ENCODE results near the gene HTR2C. TPM values are rescaled to one million over a fixed set of nuclear protein-coding genes. Genes with fewer than 3 reads are reported as not detected.

HTR2C gene
- total RNA-seq, 1 donor from 2014 or later, result 1.7 TPM

DNA sequence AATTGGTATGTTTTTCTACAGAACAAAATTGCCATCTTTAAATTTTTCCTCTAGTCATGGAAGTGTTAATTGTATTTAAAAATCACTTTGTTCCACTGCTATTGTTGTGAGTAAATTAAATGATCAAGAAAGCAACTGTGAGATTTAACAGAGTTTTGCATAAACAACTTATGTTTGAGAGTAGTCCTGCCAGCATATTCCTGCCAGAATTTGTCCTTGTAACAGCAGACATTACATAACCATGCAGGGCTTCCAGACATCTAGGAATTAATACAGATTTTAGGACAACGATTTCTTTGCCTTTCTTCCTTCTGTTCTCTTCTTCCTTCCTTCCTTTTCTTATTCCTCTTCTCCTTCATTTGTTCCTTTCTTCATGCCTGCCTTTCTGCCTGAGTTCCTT, 125.5 kb downstream of the HTR2C start:
- no peak for DNase-seq (ENCODE audit: extremely low spot score in 2 of 2)
- Histone ChIP-seq H3K4me1 (no peaks in the 10 kb centered on the region), H3K9me3 (no peaks in the 10 kb centered on the region), H3K27me3 (no peaks in the 10 kb centered on the region), H3K36me3 (no peaks in the 10 kb centered on the region), H3K27ac (no peak overlapping the region), H3K4me3 (no peak overlapping the region)
- intact Hi-C loops (cut with DNase I), result no loop called here
- TF ChIP-seq, protein P1, sequence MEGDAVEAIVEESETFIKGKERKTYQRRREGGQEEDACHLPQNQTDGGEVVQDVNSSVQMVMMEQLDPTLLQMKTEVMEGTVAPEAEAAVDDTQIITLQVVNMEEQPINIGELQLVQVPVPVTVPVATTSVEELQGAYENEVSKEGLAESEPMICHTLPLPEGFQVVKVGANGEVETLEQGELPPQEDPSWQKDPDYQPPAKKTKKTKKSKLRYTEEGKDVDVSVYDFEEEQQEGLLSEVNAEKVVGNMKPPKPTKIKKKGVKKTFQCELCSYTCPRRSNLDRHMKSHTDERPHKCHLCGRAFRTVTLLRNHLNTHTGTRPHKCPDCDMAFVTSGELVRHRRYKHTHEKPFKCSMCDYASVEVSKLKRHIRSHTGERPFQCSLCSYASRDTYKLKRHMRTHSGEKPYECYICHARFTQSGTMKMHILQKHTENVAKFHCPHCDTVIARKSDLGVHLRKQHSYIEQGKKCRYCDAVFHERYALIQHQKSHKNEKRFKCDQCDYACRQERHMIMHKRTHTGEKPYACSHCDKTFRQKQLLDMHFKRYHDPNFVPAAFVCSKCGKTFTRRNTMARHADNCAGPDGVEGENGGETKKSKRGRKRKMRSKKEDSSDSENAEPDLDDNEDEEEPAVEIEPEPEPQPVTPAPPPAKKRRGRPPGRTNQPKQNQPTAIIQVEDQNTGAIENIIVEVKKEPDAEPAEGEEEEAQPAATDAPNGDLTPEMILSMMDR (IDR thresholded peaks at IDR 0.05), result no peak
- TF ChIP-seq POLR2A (IDR thresholded peaks at IDR 0.05) (no peak), POLR2AphosphoS5 (IDR thresholded peaks at IDR 0.05; ENCODE audit: insufficient read depth in 1 of 2, low read depth in 1 of 2) (no peak)

DNA sequence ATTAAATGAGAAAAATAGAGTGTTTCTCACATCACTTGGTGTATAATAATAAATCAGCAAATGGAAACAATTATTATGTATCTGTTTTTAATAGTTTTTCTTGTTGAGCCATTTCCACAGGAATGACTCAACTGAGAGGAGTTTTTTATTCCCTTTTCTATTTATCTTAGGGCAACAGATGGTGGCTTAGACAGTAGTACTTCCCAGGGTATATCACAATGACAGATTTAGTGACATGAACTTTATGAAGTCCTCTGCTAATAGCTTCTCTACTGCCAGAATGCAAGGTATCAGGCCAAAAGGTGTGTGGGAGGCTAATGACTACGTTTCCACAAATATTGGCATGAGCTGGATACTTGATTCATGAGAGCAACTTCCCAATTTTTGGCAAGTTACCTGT, 126.7 kb downstream of the HTR2C start:
- Histone ChIP-seq H3K4me1 (no peaks in the 10 kb centered on the region), H3K9me3 (no peaks in the 10 kb centered on the region), H3K36me3 (no peaks in the 10 kb centered on the region), H3K4me3 (no peak overlapping the region), H3K27me3 (no peaks in the 10 kb centered on the region), H3K27ac (no peak overlapping the region)
- DNase-seq (ENCODE audit: extremely low spot score in 2 of 2), result no peak
- TF ChIP-seq POLR2AphosphoS5 (IDR thresholded peaks at IDR 0.05; ENCODE audit: insufficient read depth in 1 of 2, low read depth in 1 of 2), result no peak
- no peak for TF ChIP-seq POLR2A (IDR thresholded peaks at IDR 0.05)
- TF ChIP-seq, protein P1 (IDR thresholded peaks at IDR 0.05), result no peak
- intact Hi-C loops (cut with DNase I), result no loop called here

DNA sequence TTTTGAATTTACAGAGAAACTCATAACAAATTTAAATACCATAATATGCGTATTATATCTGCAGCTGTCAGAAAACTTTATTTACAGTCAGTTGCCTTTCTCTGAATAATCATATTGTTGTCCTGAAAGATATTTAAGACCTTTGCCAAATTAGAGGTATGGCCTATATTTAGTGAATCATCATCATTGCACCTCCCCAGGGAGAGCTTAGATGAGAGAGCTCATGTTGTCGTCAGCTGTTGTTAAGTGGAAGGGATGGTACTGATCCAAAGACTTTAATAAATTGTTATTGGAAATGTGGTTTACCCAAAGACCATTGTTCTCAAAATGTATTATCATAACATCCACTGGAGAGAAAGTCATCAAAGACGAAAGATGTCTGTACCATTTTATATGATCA, 128.6 kb downstream of the HTR2C start:
- TF ChIP-seq POLR2A (IDR thresholded peaks at IDR 0.05) (no peak), POLR2AphosphoS5 (IDR thresholded peaks at IDR 0.05; ENCODE audit: insufficient read depth in 1 of 2, low read depth in 1 of 2) (no peak)
- TF ChIP-seq, protein P1 (IDR thresholded peaks at IDR 0.05), result no peak
- H3K9me3 ChIP-seq, result no peaks in the 10 kb centered on the region
- no peaks in the 10 kb centered on the region for H3K4me1 ChIP-seq
- DNase-seq (ENCODE audit: extremely low spot score in 2 of 2), result no peak
- H3K4me3 ChIP-seq, result no peak overlapping the region
- no peak overlapping the region for H3K27ac ChIP-seq
- H3K27me3 ChIP-seq, result no peaks in the 10 kb centered on the region
- no peaks in the 10 kb centered on the region for H3K36me3 ChIP-seq
- intact Hi-C loops (cut with DNase I), result no loop called here

DNA sequence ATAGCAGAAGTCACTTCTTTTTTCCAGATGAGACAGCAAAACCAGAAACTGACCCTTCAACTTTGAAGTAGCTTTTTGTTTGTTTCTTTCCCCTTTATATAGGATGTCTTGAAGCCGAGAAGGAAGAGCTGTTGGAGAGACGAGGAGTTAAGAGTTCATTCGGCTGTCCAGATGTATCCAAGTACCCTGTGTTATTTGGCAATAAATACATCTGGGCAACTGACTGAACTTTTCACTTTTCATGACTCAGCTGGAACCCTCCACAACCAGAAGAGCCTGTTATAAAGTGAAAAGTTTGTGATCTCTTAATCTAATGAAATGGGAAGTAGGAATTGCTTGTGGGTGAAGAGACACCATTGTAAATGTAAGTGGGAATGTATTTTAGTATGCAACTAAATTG, 131.2 kb downstream of the HTR2C start:
- no peak overlapping the region for H3K4me3 ChIP-seq
- intact Hi-C loops (cut with DNase I), result no loop called here
- no peak for TF ChIP-seq POLR2A (IDR thresholded peaks at IDR 0.05)
- TF ChIP-seq POLR2AphosphoS5 (IDR thresholded peaks at IDR 0.05; ENCODE audit: insufficient read depth in 1 of 2, low read depth in 1 of 2), result no peak
- TF ChIP-seq, protein P1 (IDR thresholded peaks at IDR 0.05), result no peak

DNA sequence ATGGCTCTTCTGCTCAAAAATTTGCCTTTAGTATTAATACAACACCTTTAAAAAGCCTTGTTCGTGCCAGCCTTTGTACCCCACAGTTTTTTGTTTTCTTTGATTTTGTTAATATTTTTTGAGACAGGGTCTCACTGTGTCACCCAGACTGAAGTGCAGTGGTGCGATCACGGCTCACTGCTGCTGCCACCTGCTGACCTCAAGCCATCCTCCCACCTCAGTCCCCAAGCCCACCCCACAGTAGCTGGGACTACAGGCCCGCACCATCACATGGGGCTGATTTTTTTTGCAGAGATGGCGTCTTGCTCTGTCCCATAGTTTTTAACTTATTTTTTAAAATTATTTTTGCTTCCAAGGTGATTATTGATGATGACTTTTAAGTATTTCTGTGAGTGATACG, 134.0 kb downstream of the HTR2C start:
- H3K36me3 ChIP-seq, result no peaks in the 10 kb centered on the region
- intact Hi-C loops (cut with DNase I), result no loop called here
- no peak for DNase-seq (ENCODE audit: extremely low spot score in 2 of 2)

More for the DNA sequence above, 131.2 kb downstream of the HTR2C start:
- no peak overlapping the region for H3K27ac ChIP-seq
- no peaks in the 10 kb centered on the region for H3K4me1 ChIP-seq
- H3K9me3 ChIP-seq, result no peaks in the 10 kb centered on the region
- no peak for DNase-seq (ENCODE audit: extremely low spot score in 2 of 2)
- no peaks in the 10 kb centered on the region for H3K36me3 ChIP-seq
- no peaks in the 10 kb centered on the region for H3K27me3 ChIP-seq

More for the DNA sequence above, 134.0 kb downstream of the HTR2C start:
- no peaks in the 10 kb centered on the region for H3K9me3 ChIP-seq
- TF ChIP-seq, protein P1 (IDR thresholded peaks at IDR 0.05), result no peak
- TF ChIP-seq POLR2AphosphoS5 (IDR thresholded peaks at IDR 0.05; ENCODE audit: insufficient read depth in 1 of 2, low read depth in 1 of 2) (no peak), POLR2A (IDR thresholded peaks at IDR 0.05) (no peak)
- no peaks in the 10 kb centered on the region for H3K4me1 ChIP-seq
- no peak overlapping the region for H3K27ac ChIP-seq
- H3K27me3 ChIP-seq, result no peaks in the 10 kb centered on the region
- H3K4me3 ChIP-seq, result no peak overlapping the region

All from vagina (tissue), 2 donors.